HG03520 (cell line): Measurements from ENCODE around the gene PCDHGB3.

ENCODE experiments used
- ATAC-seq: cut with Tn5 transposase; IDR thresholded peaks from one replicate; pipeline ENCODE4 v1.9.1; 2021; ENCODE audit warnings: mild to moderate bottlenecking, moderate library complexity; ENCODE audit not compliant: unreplicated experiment

Gene PCDHGB3

DNA sequence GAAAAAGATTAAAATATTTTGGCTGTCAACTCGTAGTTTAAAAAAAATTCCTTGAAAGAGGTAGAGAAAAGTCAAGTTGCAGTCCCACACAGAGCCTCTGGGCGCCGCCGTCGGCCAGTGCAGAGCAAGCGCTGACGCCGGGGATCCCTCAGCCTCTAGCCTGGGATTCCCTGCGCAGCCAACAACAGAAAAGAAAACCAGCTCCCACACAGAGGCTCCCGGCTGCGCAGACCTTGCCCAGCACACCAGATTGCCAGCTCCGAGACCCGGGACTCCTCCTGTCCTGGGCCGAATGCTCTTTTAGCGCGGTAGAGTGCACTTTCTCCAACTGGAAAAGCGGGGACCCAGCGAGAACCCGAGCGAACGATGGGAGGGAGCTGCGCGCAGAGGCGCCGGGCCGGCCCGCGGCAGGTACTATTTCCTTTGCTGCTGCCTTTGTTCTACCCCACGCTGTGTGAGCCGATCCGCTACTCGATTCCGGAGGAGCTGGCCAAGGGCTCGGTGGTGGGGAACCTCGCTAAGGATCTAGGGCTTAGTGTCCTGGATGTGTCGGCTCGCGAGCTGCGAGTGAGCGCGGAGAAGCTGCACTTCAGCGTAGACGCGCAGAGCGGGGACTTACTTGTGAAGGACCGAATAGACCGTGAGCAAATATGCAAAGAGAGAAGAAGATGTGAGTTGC is 47.6 kb downstream of the PCDHGB3 start, which contains the start of gene PCDHGB7:
TSS of gene PCDHGB7 (plus strand) at position 184 of the 679 bp plus-strand sequence. CDS start at position 367, 183 bp downstream.
- peak; percentile 74 for ATAC-seq

DNA sequence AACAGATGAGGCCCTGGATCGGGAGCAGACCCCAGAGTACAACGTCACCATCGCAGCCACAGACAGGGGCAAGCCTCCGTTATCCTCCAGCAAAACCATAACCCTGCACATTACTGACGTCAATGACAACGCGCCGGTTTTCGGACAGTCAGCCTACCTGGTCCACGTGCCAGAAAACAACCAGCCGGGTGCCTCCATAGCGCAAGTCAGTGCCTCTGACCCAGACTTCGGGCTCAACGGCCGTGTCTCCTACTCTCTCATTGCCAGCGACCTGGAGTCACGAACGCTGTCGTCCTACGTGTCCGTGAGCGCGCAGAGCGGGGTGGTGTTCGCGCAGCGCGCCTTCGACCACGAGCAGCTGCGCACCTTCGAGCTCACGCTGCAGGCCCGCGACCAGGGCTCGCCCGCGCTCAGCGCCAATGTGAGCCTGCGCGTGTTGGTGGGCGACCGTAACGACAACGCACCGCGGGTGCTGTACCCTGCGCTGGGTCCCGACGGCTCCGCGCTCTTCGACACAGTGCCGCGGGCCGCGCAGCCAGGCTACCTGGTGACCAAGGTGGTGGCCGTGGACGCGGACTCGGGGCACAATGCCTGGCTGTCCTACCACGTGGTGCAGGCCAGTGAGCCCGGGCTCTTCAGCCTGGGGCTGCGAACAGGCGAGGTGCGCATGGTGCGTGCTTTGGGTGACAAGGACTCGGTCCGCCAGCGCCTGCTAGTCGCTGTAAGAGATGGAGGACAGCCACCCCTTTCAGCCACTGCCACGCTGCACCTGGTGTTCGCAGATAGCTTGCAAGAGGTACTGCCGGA is 49.2 kb downstream of the PCDHGB3 start:
- ATAC-seq, result no peak

DNA sequence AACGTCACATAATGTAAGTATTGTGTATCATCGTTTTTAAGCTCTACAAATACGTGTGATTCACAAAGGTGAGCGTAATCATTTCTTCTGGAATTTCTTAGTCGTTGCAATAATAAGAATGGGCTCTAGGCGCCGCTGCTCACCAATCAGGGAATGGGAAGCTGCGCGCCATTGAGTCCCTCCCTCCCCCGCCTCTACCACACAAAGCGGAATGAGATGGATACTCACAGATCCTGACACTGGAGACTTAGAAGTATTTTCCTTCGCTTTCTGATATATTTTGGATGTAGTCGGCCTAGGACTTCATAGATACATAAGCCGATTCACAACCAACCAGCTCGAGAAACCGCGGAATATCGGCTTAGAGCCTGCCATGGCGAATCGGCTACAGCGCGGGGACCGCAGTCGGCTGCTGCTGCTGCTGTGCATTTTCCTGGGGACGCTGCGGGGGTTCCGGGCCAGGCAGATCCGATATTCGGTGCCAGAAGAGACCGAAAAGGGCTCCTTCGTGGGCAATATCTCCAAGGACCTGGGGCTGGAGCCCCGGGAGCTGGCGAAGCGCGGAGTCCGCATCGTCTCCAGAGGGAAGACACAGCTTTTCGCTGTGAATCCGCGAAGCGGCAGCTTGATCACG is 50.9 kb downstream of the PCDHGB3 start, which contains the start of gene PCDHGA11:
TSS of gene PCDHGA11 (plus strand) at position 197 of the 634 bp plus-strand sequence. CDS start at position 374, 177 bp downstream.
- peak; percentile 36 for ATAC-seq

DNA sequence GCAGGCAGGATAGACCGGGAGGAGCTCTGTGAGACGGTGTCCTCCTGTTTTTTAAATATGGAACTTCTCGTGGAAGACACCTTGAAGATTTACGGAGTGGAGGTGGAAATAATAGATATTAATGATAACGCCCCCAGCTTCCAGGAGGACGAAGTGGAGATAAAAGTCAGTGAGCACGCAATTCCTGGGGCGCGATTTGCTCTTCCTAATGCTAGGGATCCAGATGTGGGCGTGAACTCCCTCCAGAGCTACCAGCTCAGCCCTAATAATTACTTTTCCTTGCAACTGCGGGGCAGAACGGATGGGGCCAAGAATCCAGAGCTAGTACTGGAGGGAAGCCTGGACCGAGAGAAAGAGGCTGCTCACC is 51.4 kb downstream of the PCDHGB3 start:
- no peak for ATAC-seq
